GM20000 (cell line): Measurements from ENCODE around the gene EXOC4.

Source experiments
- DNase-seq: peaks from one replicate; pipeline ENCODE4 v3.0.0; 2012; ENCODE audit warnings: low spot score
- CTCF ChIP-seq: IDR thresholded peaks from 2 replicates; pipeline ENCODE4 v1.5.1; 2012; ENCODE audit warnings: mild to moderate bottlenecking, control low read depth; ENCODE audit errors: extremely low read depth, missing control alignments

Gene EXOC4

DNA sequence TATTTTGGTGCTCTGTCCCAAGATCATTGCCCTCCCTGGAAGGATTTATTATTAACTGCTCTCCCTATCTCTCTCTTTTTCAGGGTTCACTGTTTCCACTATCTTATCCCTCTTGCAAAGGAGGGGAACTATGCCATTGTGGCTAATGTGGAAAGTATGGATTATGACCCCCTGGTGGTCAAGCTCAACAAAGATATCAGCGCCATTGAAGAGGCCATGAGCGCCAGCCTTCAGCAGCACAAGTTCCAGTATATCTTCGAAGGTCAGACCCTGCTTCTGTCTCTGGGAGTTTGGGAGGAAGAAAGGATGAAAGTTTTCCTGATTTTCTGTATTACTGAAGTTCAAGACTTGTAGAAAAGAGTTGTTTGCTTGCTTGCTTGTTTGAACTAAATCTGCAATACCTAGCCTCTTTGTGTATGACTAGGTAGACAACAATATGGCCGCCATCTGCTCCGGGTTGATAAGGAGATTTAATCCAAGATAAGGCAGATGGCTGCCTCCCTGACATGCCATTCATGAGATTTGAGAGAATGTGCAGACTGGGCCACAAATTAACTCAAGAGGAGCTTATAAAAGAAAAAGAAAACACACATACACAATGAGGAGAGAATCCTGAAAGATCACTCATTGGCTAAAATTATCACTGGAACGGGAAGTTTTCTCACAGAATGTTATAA, 752.1 kb downstream of the EXOC4 start:
- DNase-seq = no peak
- TF ChIP-seq CTCF = no peak

GRCh38 chr7:134009314-134010110, 756.6 kb downstream of the EXOC4 start:
- no peak for DNase-seq

DNA sequence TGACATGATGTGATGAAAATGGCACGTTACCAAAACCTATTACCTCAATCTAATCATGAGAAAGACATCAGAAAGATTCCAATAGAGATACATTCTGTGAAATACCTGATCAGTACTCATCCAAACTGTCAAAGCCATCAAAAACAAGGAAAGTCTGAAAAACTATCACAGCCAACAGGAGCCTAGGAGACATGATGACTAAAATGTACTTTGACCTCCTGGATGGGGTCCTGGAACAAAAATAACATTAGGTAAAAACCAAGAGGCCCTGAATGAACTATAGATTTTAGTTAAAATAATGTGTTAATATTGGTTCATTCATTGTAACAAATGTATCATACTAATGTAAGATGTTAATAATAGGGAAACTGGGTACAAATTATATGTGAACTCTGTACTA, 760.4 kb downstream of the EXOC4 start:
- no peak for TF ChIP-seq CTCF
- no peak for DNase-seq

More at GRCh38 chr7:134009314-134010110, 756.6 kb downstream of the EXOC4 start:
- no peak for TF ChIP-seq CTCF

DNA sequence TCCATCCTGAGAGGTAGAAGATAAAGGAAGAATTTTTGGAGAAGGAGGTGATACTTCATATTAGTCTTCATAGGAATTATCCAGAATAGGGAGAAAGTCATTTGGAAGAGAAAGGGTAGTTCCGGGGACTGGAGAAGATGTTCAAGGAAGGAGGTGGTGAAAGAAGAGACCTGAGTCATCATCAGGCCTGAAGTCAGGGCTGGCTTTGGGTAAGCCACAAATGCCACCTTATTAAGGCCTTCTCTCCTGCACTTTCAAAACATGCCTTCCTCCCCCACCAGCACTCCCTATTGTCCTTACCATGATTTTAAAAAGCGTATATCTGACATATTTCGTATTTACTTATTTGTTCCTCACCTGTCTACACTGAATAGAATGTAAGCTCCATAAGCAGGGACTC, 762.1 kb downstream of the EXOC4 start:
- no peak for TF ChIP-seq CTCF
- DNase-seq = no peak

DNA sequence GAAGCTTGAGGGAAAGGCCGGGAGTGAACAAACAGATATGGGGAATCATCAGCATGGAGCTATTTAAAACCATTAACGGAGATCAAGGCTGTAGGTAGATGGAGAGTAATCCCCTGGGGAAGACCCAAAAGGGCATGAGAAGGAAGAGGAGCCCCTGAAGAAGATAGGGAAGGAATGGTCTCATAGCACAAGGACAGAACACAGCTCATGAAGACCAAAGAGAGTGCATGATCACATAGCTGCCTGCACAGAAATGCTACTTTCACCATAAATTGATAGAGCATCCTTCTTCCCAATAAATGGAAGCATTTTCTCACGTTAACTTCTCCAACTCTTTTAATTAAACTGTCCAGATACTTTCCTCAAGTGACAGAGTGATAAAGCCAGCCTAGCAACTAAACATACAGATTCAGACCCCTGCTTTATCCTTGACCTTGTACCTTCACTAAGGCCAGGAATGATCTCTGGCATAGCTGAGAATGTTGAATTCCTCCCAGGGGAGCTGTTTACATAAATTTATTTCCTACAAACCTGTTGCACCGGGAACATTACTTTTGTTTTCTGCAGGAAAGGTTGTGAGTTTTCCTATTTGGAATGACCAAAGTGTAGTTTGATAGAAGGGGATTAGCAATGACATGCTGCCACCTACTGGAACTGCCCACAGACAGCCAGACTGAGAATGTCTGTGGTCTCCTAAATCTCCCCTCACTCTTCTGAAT, 763.5 kb downstream of the EXOC4 start:
- DNase-seq = peak; percentile 9
- peak; percentile 41 for TF ChIP-seq CTCF

- DNase-seq = no peak
- no peak for TF ChIP-seq CTCF
Measured at GRCh38 chr7:134016942-134017303, 764.0 kb downstream of the EXOC4 start.

GRCh38 chr7:134018306-134018705, 765.4 kb downstream of the EXOC4 start:
- no peak for DNase-seq
- TF ChIP-seq CTCF = no peak
